HG03066 (cell line): ENCODE results near the gene RNF141.

Source experiments
- ATAC-seq: cut with Tn5 transposase; IDR thresholded peaks from one replicate; pipeline ENCODE4 v1.9.1; 2021; ENCODE audit warnings: low read depth; ENCODE audit not compliant: unreplicated experiment

The RNF141 gene, protein sequence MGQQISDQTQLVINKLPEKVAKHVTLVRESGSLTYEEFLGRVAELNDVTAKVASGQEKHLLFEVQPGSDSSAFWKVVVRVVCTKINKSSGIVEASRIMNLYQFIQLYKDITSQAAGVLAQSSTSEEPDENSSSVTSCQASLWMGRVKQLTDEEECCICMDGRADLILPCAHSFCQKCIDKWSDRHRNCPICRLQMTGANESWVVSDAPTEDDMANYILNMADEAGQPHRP

GRCh38 chr11:10540915-10541560 lies at the start of gene RNF141:
Gene RNF141, minus strand, starts transcription at chr11:10541187. Its CDS starts 7,029 bp downstream, at chr11:10534158.
- peak; percentile 99 for ATAC-seq

GRCh38 chr11:10590218-10590915 lies 49.4 kb upstream of the RNF141 start:
- ATAC-seq, result no peak

GRCh38 chr11:10588904-10589303 lies 47.9 kb upstream of the RNF141 start:
- ATAC-seq, result no peak

- ATAC-seq, result no peak
Measured at GRCh38 chr11:10587995-10588394, 47.0 kb upstream of the RNF141 start.

DNA sequence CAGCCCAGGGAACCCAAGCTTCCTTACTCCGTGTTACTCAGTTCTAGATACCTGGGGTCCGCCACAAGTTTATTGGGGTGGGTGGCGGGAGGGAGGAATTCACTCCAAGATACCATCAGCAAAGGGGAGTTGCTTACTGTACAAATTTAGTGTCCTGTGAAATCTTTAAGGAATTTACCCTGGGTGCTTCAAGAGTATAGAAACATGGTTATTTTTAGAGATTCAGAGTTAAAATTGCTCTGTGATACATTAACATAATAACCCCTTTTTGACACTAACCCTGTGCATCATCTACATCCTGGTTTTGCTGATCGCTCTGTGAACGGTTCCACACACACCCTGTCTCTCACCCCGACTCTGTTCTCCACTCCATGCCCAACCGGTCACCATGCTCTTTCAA lies 46.4 kb upstream of the RNF141 start:
- no peak for ATAC-seq

DNA sequence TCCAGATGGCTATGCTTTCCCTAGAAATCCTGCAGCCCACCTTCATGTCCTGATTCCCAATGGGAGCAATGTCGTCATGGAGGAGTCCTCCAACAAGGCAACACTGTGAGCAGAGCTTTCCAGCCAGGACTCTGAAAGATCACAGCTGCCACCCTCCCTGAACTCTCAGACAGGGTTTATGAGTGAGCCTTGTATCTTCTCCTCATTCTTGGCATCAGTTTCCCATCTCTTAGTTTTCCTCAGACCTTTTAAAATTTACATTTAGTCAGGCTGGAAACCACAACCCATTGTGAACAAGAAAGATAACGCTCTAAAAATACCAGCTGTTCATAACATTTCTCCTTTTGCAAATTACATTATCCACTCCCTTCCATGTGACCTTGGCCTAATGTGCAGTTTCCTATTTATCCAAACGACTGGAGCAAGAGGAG lies 43.1 kb upstream of the RNF141 start:
- no peak for ATAC-seq

DNA sequence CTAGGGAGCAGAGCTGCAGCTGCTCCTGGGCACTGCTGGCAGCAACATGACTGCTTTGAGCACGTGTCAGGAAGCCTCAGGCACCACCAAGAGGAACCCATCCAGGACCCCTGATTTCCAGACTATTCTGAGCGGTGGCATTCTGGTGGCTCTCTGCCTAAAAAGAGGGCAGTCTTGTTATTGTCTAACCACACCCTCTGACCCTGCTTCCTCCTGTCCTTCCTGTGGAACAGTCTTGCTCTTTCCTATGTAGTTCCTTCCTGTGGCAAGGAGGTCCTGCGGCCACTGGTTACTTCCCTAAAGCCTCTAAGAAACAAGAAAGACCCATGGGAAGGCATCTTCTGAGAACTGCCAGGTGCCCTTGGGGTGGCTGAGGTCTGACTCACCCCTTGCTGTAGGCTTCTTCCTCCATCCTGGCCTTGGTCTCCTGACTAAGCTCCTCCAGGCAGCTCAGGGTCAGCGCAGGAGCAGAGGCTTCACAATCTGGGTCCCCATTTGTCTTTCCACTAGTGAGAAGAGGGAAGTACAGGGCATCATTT lies 40.6 kb upstream of the RNF141 start:
- no peak for ATAC-seq

DNA sequence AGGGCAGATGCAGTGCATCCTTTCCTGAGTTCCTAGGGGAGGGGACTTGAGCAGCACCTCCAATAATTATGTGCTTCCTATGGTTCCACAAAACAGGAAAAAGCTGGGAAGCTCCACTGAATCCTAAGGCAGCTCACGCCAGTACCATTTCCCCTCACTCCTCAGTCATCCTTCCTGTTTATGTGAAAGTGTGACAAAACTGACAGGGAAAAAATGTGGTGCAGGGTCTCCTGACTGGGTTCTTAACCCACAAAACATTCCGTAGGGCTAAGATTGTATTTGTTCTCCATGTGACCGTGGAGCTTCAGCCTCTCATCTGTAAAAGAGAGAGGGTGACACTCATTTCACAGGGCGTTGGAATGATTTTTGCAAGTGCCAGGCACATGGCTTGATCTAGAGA lies 39.6 kb upstream of the RNF141 start:
- no peak for ATAC-seq

GRCh38 chr11:10579700-10580099 lies 38.7 kb upstream of the RNF141 start:
- no peak for ATAC-seq

- no peak for ATAC-seq
Measured at GRCh38 chr11:10576035-10576398, 35.0 kb upstream of the RNF141 start.

DNA sequence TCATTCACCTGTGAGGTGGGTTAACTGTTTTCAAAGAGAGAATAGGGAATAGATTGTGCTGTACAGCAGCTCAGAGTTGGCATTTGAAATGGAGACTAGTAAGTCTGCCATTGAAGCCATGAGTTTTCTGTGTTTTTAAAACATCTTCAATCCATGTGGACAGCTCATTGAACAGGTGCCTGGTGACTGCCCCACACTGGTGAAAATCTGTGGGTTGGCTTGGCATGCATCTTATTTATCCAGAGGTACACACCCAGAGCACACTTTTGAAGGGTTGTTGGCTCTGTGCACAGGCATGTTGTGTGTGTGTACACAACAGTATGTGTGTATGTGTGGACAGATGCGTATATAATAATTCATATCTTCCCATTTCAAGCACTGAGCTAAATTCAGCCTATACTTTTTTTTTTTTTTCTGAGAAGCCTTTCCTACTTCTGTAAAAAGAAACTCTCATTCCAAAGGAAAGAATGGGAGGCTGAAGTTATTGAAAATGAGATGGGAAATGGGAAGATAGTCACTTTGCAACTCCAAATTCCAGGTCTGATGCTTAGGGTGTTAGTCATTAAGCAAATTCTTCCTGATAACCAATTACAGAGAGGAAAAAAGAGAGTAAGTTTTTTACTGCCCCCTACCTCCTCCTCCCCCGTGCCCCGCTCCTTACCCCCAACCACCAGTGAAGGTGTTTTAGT lies 34.5 kb upstream of the RNF141 start:
- no peak for ATAC-seq

- no peak for ATAC-seq
Measured at GRCh38 chr11:10573556-10573955, 32.6 kb upstream of the RNF141 start.

DNA sequence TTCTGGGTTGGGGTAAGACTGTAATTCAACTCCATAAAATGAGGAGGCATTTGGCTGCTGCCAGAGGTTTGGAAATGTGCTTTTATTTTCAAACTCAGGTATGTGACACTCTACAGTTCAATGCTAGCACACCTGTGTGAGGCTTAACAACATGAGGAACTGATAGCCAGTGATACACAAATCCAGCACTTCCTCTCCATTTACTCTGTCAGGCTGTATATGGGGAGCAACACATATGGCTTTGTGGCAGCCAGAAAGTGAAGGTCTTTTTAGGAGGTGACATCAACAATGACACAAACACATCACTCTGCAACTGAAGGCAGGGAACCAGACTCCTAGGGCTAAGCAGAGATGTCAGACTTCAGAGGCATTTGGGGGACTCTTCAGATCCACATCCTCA lies 32.0 kb upstream of the RNF141 start:
- no peak for ATAC-seq

GRCh38 chr11:10572533-10572932 lies 31.5 kb upstream of the RNF141 start:
- ATAC-seq, result no peak

DNA sequence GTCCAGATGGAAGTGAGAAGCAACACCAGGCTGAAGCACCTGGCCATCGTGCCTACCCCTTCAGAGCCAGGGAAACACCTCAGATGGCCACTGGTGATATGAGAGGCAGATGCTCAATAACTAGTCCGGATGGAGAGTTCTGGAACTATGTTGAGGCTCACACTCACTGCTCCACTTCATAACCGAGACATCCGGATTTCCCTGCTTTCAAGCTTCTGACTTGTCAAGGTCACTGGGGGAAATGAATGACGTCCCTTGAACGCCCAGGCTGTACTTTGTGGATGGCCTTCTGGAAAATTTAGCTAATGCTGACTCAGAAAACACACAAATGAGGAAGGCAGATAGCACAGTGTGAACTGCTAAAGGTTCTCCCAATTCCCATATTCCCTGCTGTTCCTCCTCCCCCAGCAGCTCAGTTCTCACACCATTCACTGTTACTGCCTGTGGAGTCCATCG lies 27.5 kb upstream of the RNF141 start, which contains the start of gene LYVE1:
Gene LYVE1 (minus strand): TSS at position 180 of the 456 bp plus-strand sequence. CDS start 133 bp downstream, at position 47.
- no peak for ATAC-seq

DNA sequence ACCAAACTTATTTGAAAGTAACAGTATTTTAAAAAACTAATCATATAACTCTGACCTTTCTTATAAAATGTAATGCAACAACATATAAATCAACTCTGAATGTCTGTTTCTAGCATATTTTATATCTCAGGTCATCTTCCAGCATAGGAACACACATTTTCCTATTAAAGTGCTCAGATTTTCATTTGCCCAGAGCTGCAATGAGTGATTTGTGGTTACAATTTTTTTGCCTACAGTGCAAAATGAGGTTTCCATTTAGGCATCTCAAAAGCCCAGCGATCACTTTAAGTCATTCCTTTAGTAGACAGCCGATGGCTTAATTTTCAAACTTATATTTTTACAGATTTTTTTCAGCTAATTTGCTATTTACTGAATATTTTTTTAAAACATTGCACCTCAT lies 26.5 kb upstream of the RNF141 start:
- ATAC-seq, result no peak

GRCh38 chr11:10566257-10566957 lies 25.4 kb upstream of the RNF141 start:
- ATAC-seq, result no peak

DNA sequence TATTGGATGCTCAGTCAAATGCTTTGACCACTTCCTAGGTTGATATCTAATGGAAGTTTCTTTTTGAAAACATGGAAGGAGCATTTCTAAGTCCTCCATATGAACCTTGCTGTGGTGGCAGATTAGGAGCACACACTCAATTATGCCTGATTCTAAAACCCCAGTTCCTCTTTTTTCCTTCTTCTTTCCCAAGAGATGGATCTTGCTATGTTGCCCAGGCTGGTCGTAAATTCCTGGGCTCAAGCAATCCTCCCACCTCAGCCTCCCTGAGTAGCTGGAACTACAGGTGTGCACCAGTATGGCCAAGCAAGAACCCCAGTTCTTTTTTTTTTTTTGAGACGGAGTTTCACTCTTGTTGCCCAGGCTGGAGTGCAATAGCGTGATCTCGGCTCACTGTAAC lies 24.5 kb upstream of the RNF141 start:
- ATAC-seq, result no peak

DNA sequence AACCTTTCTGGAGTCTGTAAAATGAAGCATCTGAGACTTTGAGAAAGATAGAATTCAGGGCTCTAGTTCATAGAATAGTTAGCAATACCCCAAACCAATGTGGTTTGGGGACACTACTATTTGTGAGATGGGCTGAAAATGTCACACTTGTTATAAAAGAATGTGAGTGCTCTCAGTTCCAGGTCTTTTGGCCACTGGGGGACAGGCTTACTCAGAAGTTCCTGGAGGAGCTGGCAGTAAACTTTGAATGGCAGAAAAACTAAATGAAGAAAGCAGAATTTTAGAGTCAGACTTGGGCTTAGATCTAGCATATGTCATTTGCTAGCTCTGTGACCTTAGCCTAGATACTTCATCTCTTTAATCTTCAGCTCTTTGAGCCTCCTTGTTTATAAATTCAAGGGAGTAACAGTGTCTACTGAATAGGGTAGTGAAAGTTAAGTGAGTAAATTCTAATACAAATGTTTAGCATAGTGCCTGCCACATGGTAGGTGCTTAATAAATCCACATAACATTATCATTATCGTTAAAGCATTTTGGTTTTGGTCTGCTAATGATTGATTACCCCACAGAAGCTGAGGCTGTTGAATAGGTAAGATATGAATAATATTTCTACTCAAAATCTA lies 23.8 kb upstream of the RNF141 start:
- ATAC-seq, result no peak

DNA sequence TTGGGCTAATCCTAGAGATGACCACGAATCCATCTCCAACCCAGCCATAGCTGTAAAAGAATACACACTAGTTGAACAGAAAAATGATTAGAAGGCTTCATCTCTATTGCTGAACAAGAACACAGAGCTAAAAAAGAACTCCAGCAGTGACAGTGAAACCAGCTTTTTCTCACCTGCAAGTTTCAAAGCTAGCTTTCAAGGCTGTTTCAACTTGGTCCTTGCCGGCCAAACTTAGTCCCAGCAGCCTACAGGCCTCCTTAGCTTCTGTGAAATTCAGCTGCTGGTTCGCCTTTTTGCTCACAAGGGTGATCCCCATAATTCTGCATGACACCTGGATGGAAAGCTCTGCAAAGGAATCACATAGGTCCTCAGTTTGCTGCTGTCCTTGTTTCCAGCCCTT lies 23.0 kb upstream of the RNF141 start:
- ATAC-seq, result no peak
